Left ventricle myocardium inferior (tissue), 1 donor: ENCODE results near the gene MEDAG. TPM values are rescaled to one million over a fixed set of nuclear protein-coding genes. Genes with fewer than 3 reads are reported as not detected.

Experiments used
- DNase-seq: peaks from one replicate; pipeline ENCODE4 v3.0.0-alpha.2; 2020
- H3K27ac ChIP-seq: fragments of 200-600 bp; replicated peaks from 2 replicates; pipeline ENCODE4 v1.8.0; 2021
- H3K27me3 ChIP-seq: fragments of 200-600 bp; 2 replicates; pipeline ENCODE4 v1.8.0; 2021; ENCODE audit warnings: low read depth
- H3K36me3 ChIP-seq: fragments of 200-600 bp; 2 replicates; pipeline ENCODE4 v1.8.0; 2021
- H3K4me1 ChIP-seq: fragments of 200-600 bp; 2 replicates; pipeline ENCODE4 v1.8.0; 2021
- H3K4me3 ChIP-seq: fragments of 200-600 bp; 2 replicates; pipeline ENCODE4 v1.8.0; 2021; ENCODE audit warnings: mild to moderate bottlenecking, moderate library complexity
- H3K9me3 ChIP-seq: fragments of 200-600 bp; replicated peaks from 2 replicates; pipeline ENCODE4 v1.8.0; 2021
- intact Hi-C: fragments of 100-400 bp; cut with micrococcal nuclease; formaldehyde crosslinking; loops from one replicate; pipeline ENCODE4 v1.11.0; 2022
- total RNA-seq: library from RNA; stranded (reverse); fragmentation: NEBNext Ultra II Directional; extraction: Animal tissue kit (Norgen Biotek cat#: 25700); gene quantifications from one replicate; pipeline ENCODE4 v1.2.1, GENCODE V29; 2021
- TF ChIP-seq, protein P1 (sequence below): fragments of 200-600 bp; IDR thresholded peaks from 2 replicates; pipeline ENCODE4 v1.8.0; 2021; ENCODE audit warnings: antibody characterized with exemption, mild to moderate bottlenecking, borderline replicate concordance
- donor health status: DM: no; HTN: yes; CAD: no; lungs with severe emphysema.

Gene MEDAG
- total RNA-seq, 1 donor from 2014 or later: 5.9 TPM

DNA sequence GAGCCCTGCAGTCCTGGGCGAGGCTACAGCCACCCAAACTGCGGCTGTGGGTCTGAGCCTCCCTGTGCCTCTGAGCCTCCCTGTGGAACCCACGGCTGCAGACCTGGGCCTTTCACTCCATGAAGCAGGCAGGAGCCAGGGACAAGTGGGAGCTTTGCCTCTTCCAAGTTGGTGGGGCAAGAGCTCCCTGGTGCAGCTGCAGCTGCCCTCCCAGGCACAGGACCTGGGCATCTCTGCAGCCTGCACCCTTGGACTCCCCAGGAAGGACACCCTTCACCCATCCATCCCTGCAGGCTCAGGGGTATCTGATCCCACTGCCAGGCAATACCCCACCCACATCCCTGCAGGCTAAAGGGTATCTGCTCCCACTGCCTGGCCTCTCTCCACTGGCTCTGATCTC, 28.7 kb downstream of the MEDAG start:
- DNase-seq: no peak
- Histone ChIP-seq H3K27me3 (peaks cover 56% of the 10 kb centered on the region), H3K27ac (no peak overlapping the region), H3K9me3 (peaks cover 8% of the 10 kb centered on the region), H3K4me1 (no peaks in the 10 kb centered on the region), H3K36me3 (no peaks in the 10 kb centered on the region), H3K4me3 (no peak overlapping the region)
- TF ChIP-seq, protein P1, sequence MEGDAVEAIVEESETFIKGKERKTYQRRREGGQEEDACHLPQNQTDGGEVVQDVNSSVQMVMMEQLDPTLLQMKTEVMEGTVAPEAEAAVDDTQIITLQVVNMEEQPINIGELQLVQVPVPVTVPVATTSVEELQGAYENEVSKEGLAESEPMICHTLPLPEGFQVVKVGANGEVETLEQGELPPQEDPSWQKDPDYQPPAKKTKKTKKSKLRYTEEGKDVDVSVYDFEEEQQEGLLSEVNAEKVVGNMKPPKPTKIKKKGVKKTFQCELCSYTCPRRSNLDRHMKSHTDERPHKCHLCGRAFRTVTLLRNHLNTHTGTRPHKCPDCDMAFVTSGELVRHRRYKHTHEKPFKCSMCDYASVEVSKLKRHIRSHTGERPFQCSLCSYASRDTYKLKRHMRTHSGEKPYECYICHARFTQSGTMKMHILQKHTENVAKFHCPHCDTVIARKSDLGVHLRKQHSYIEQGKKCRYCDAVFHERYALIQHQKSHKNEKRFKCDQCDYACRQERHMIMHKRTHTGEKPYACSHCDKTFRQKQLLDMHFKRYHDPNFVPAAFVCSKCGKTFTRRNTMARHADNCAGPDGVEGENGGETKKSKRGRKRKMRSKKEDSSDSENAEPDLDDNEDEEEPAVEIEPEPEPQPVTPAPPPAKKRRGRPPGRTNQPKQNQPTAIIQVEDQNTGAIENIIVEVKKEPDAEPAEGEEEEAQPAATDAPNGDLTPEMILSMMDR: no peak
- intact Hi-C loops: no loop called here

DNA sequence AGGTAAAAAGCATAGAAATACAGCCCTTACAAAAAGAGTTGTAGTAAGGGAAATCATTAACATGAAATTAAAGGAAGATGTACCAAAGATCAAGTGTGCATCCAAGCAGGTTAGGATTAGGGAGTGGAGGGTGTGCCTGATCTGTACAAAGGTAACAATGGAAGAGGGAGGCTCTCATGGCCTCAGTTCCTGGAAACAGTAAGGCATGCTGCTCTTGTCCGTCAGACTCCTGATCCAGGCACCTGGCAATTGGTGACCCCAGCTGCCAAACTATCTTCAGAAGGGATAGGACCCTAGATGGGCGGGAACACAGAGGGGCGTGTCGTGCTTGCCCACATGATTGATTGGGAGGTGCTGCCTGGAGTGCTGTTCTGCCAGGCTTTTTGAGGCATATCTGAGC, 30.9 kb downstream of the MEDAG start:
- DNase-seq: no peak
- intact Hi-C loops: no loop called here
- H3K9me3 ChIP-seq: peaks cover 8% of the 10 kb centered on the region
- no peaks in the 10 kb centered on the region for H3K4me1 ChIP-seq
- no peak overlapping the region for H3K4me3 ChIP-seq
- H3K27ac ChIP-seq: no peak overlapping the region
- H3K36me3 ChIP-seq: no peaks in the 10 kb centered on the region
- TF ChIP-seq, protein P1: no peak
- H3K27me3 ChIP-seq: peaks cover 49% of the 10 kb centered on the region

DNA sequence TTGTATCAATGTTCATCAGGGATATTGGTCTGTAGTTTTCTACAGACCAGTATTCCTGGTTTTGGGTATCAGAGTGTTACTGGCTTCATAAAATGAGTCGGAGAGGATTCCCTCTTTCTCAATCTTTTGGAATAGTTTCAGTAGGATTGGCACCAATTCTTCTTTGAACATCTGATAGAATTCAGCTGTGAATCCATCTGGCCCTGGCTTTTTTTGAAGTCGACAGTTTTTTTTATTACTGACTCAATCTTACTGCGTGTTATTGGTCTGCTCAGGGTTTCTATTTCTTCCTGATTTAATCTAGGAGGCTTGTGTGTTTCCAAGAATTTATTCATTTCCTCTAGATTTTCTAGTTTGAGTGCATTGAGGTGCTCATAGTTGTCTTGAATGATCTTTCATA, 37.8 kb downstream of the MEDAG start:
- no peaks in the 10 kb centered on the region for H3K4me1 ChIP-seq
- no peaks in the 10 kb centered on the region for H3K27me3 ChIP-seq
- DNase-seq: no peak
- TF ChIP-seq, protein P1: no peak
- H3K9me3 ChIP-seq: peaks cover 38% of the 10 kb centered on the region
- no peak overlapping the region for H3K27ac ChIP-seq
- H3K4me3 ChIP-seq: no peak overlapping the region
- H3K36me3 ChIP-seq: no peaks in the 10 kb centered on the region
- intact Hi-C loops: no loop called here

DNA sequence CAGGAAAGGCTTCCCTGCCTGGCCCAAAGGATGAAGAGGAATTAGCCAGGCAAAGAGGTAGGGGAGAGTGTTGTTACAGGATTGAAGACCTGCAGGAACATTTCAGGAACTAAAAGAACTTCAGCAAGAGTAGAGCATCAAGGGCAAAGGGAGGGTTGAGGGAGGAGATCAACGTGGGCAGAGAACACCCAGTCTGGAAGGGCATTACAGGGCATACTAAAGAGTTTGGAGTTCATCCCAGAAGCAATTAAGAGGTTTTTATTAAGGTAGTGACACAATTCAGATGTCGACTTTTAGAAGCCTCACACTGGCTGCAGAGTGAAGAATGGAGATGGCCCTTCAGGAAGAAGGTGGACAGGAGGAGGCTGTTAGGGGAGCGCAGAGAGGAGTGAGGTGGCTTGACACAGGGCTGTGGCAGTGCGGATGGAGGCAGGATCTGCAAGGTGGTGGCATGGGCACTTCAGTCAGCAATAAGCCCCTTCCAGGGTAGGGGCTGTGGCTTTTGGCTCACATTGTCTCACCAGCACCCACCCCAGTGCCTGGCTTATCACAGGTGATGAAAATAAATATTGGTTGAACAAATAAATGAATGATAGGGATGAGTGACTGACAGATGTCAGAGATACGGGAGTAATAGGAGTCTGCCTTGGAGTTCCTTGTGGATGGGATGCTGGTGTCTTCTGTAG, 51.3 kb downstream of the MEDAG start:
- Histone ChIP-seq H3K27ac (no peak overlapping the region), H3K4me3 (no peak overlapping the region), H3K4me1 (peaks cover 4% of the 10 kb centered on the region), H3K9me3 (peaks cover 15% of the 10 kb centered on the region), H3K36me3 (no peaks in the 10 kb centered on the region), H3K27me3 (peaks cover 8% of the 10 kb centered on the region)
- TF ChIP-seq, protein P1: no peak
- intact Hi-C loops: no loop called here
- DNase-seq: no peak

DNA sequence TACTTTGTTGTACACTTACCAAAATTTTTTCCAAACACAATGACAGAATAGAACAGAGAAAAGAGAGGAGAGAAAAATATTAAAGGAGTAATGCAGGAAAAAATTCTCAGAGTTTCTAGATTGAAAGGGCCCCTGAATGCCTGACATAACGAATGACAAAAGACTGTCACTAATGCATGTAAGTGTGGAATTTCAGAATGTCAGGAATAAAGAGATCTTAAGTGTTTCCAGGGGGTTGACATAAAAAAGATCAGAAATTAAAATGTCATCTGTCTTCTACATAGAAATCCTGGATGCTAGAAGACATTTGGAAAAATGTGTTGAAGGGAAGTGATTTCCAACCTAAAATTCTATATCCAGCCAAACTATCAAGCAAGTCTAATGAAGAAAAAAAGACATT, 53.6 kb downstream of the MEDAG start:
- peaks cover 15% of the 10 kb centered on the region for H3K9me3 ChIP-seq
- no peaks in the 10 kb centered on the region for H3K36me3 ChIP-seq
- H3K4me1 ChIP-seq: peaks cover 4% of the 10 kb centered on the region
- DNase-seq: no peak
- no peak overlapping the region for H3K27ac ChIP-seq
- intact Hi-C loops: no loop called here
- TF ChIP-seq, protein P1: no peak
- H3K27me3 ChIP-seq: peaks cover 29% of the 10 kb centered on the region
- no peak overlapping the region for H3K4me3 ChIP-seq
